Skin of body (tissue), 2 donors: ENCODE measurements around the gene LIMK2. TPM values are rescaled to one million over a fixed set of nuclear protein-coding genes. Genes with fewer than 3 reads are reported as not detected.
"Not testable (repeated sequence)": the region's sequence is repeated elsewhere in the genome, so short reads cannot be mapped to it uniquely, and the experiment has no call there.

Source experiments
- DNase-seq: peaks from one replicate; lab custom pipeline; 2025; lab: John Stamatoyannopoulos, UW
- total RNA-seq: library from RNA; depleted of rRNA; stranded (reverse); fragments of >200 nt; gene quantifications from one replicate; pipeline ENCODE4 v1.2.3, GENCODE V29; 2014

The LIMK2 gene
- total RNA-seq, 1 donor from 2014 or later: 72.7 TPM

DNA sequence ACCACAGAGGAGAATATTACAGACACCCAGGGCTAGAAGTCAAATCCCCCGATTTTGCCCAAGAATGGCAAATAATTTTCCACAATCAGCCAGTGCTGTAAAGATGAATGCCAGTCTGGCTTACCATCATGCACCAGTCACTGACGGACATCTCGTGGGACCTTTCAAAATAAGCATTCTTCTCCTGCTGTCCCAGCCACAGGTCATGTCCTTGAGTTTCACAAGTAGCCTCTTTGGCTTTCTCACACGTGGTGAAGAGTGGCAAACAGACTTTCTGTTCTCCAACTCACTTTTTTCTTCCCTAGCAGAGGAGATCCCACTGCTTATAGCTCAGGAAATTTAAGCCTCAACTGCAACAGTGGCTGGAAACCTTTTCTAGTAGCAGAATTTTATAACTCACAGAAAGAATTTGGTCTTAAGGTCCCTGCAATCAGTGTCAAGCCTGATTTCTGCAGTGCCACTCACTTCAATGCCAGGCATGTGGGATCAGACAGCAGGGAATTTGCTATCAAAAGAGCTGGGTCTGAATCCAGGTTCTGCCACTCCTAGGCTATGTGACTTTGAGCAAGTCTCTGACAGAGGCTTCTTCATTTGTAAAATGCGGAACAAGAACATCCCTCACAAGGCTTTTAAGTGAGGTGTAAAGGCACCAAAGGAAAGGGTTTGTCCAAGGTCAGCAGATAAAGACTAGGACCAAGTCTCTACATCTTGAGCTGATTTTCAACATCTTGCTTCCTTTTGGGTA lies 76.6 kb downstream of the LIMK2 start:
- DNase-seq: no peak

DNA sequence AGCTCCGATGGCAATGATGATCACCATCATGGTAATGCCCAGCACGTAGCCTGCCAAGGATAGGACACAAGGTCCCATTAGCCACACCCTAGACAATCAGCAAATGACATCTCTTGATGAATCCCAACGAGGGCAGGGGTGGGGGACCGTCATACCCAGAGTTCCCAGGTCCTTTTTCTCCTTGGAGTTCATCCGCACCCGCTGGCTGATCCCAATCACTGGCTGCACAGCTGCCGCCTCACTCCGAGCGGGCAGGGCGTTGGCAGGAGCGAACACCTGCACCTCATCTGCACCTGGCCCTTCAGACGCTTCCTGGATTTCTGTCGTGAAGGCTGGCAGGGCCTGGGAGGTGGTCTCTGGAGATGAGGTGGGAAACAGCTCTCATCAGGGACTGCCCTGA lies 77.2 kb downstream of the LIMK2 start:
- DNase-seq: no peak

DNA sequence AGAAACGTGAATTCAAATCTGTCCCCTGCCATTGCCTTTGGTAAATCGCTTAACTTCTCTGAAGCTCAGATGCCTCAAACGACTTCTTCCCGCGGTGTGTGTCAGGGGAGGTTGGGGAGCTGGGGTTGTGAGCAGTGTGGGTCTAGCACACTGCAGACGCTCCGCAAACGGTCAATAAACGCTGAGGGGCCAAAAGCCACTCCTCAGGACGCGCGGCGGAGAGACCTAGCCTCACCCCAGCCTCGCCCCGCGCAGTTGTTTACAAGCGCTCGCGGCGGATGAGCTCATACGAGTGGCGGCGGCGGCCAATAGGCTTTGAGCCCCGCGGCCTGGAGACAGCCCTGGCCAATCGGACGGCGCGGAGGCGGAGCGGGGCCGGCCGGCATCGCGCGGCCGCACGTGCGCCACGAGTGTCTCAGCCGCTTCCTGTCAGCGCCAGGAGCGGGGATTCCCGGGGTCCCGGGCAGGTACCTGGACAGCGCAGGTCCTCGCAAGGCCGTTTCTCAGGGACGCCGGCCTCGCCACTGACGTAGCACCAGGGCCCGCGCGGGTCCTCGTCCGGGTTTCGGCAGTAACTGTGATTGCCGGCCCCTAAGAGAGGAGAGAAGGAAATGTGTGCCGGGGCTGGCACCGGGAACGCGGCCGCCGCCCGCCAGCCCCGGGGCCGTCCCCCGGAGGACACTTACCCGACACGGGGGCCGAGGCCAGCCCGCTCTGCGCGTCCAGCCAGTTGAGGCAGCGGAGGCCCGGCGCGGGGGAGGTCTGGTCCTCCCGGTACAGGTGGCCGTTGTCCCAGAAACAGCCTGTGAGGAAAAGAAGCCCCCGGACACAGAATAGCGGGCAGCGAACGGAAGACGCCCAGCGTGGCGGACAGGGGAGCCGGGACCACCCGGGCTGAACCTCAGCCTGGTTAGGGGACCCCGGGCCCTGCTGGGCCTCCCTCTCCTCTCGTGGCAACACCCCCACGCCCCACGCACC lies 78.7 kb downstream of the LIMK2 start:
- DNase-seq: peak; percentile 88

DNA sequence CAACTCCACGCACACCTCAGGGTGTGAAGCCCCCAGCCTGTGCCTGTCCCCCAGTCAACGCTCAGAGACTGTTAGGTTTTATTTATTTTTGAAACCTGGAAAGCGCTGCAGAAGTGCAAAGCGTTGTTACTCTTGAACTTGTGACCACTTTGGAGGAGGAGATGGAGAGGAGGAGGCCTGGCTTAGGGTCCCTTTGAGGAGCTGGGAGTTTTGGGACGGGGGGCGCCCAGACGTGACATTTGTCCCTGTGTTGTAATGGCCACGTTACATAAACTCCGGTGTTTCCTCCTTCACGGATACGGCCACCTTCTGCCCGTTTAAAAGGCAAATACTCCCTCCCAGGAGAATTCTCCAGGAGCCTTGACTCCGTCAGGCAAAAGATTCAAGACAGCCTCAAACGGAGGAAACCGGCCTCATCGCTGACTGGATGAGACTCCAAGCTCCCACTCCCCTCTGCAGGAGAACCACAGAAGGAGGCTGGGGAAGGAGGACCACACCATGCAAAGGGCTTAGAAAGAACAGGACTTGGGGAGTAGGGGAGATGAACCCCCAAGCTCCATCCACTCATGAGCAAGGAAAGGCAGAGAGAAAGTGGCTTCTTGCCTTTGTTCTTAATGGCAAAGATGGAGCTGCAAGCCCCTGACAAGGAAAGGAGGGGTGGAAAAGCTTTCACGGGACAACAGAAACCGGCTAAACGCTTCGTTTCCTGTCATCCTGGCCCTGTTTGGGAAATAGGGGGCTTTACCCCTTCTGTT lies 79.6 kb downstream of the LIMK2 start:
- DNase-seq: no peak

DNA sequence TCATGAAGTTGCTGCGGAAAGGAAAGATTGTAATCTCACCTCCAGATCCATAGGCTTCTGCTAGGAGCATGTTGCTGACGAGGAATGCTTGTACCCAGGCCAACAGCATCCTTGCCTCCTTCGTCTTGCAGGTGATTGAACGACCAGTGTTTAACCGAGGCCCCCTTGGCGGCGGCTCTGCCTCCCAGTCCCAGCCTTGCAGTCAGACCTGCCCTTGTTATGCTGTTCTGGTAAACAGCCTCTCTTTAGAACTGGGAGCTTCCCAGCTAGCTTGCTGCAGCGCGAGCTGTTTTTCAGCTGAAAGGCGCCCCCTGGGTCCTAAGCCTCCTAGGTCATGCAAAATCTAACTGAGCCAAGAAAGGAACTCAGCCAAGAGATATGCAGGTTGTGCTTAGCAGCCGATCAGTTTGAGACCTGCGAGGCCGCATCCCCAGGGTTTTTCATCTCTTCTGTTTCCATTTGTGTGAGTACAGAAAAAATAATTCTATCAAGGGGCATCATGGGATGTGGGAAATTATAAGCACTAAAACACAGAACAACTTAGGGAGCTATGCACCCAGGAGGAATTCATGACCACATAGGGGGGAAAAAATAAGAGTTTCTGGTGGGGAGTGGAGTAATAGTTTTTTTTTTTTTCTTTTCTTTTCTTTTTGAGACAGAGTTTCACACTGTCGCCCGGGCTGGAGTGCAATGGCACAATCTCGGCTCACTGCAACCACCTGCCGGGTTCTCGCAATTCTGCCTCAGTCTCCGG lies 80.3 kb downstream of the LIMK2 start, which contains the start of gene PIK3IP1:
Gene PIK3IP1, minus strand, starts transcription at position 253 of the 754 bp plus-strand sequence. Its CDS starts 144 bp downstream, at position 109.
- DNase-seq: peak; percentile 67

DNA sequence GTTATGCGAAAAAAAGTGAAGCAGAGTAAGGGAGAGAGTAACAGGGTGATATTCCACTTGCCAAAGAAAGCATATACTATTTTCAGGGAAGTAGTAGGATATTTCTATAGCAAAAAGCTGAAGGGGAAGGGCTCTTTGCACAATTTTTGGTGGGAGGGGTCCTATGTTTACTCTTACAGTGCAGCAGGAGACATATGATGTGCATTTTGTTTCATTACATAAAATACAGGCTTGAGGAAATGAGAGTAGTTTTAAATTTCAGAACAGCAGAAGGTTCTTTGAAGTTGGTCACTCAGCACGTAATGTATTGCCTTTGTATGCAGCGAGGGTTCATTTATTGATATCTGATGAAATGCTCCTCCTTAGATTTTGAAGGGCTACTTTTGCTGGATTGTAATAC lies 83.3 kb downstream of the LIMK2 start:
- no peak for DNase-seq

DNA sequence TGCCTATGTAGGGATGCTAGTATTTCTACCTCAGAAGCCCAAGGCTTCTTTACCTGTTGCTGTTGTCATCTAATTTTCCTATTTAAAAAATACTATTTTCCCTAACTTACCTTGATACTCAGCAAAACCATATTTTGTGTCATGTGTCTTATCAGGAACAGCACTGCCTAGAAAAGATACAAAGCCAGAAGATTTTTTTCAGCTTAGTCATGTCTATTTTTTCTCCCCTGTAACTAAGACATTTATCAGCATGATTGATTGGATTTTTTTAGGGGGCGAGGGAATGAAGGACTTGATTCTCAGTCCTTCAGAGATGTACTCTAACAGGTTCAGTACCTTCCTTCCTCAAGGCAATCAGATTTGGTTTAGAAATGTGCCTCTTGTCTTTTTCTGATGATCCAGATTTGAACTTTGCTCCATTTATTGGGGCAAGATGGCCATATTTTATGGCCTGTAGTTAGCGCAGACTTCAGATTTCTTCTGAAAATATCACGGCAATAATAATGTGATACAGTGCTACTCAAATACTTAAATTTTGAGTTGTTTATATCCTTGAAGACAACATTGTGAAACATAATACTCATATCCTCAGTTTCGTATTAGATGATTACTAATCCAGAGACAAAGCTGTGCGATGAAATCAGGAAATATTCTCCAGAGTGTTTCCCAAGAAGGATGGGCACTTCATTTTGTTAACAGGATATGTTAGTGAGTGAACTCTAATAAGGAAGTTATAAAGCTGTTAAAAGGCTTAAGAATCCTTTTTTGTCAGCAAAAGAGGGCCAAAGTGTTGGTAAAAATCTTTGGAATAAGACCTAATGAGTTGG lies 83.9 kb downstream of the LIMK2 start:
- no peak for DNase-seq

DNA sequence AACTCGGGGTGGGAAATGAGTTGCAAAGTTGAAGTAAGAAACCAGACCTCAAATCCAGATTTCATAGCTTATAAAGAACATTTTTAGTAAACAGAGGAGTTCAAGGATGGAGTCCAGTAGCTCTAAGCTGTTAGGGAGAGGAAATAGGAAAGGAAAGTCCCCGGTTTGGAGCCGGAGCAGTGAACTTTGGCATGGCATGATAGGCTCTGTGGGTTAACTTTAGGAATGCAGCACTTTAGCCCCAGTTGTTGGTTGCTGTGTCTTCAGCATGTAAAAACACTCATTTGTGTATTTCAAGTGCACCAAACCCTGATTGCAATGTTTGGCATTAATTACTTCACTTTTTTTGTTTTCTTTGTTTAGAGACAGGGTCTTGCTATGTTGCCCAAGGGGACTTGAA lies 88.8 kb downstream of the LIMK2 start:
- DNase-seq: no peak

DNA sequence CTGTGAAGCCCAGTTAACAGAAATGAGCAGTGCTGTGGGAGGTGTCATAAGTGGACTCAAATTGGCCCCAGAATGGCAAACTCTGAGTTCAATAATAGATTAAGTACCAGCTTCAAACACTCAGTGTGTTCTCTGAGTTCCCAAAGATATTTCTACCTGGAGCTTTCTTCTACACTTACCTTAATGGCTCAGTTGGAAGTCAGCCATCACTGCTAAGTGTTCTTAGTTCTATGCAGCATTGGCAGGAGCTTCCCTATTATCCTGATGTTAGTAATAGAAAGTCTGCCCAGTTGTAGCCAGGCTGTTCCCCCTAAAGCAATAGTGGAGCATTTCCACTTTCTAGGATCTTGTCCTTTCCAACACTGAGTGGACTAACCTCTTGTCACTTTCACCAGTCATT lies 89.9 kb downstream of the LIMK2 start:
- DNase-seq: no peak

DNA sequence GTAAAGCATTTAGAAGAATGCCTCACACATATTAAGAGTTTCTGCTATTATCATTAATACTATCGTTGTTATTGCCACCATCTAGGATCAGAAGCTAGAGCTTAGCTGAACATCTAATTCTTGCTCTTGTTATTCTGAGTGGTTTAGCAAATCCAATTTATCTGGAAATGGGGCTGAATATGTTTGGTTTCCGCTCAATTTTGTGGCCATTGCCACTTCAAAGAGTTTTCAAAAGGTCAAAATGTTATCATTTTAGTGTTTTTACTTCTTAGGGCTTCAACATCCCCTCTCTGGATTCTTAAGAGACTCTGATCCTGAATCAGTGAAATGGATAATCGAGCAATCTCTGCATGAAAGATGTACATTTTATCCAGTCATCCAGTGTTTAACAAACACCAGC lies 90.4 kb downstream of the LIMK2 start:
- no peak for DNase-seq

DNA sequence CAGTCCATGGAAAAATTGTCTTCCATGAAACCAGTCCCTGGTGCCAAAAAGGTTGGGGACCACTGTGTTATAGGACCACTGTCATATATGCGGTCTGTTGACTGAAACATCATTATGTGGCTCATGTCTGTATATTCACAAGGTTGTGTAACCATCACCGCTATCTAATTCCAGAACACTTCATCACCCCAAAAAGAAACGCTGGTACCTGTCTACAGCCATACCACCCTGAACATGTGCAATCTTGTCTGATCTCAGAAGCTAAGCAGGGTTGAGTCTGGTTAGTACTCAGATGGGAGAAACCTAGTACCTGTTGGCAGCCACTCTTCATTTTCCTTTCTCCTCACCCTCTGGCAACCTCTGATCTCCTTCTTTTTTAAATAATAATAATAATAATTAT lies 93.1 kb downstream of the LIMK2 start:
- DNase-seq: no peak

DNA sequence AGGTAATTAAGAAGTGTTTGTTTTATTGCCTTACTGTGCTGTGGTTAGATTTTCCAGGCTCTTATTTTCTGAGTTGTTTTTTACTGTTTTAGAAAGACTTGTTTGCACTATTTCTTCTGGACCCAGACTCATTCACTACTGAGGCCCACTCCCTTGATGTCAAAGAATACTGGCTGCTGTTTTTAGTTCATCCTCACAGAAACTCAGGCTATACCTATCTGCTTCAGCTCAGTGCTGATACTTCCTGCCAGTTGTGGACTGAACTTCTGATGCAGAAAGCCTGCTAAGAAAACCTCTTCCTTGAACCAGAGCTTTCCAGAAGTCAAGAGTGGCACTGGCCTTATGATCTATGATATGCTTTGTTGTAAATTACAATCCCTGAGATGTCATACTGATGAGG lies 96.1 kb downstream of the LIMK2 start:
- no peak for DNase-seq

DNA sequence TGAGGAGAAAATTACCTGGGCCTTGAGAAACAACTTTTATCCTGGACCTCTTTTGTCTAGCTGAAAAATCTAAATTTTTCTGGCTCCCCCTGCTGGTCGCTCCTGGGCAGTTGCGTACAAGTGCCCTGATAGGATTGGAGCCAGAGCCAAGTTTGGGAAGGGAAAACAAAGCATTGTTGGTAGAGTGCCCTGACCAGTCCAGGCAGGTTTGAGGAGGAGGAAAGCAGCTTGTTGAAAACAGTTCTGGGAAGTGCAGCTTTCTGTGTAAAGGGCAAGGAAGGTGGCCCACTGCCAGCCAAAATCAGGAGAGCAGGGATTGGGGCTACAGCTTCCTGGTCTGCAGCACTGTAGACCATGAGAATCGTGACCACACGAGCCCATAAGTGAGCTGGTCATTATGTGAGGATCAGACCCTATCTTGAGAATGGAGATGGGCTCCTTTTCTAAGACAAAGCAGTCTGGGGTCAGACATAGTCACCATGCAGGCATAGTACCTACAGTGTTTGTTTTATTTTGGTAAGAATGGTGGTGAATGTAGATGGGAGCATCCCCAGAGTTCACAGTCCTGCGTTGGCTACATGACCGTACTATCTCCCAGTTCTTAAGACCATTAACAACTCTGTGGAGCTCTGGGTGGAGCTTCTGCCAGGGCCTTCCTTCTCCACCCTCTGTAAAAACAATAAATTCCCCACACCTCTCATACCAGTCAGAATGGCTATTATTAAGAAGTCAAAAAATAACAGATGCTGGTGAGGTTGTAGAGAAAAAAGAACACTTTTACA lies 101.5 kb downstream of the LIMK2 start:
- DNase-seq: peak; percentile 19

DNA sequence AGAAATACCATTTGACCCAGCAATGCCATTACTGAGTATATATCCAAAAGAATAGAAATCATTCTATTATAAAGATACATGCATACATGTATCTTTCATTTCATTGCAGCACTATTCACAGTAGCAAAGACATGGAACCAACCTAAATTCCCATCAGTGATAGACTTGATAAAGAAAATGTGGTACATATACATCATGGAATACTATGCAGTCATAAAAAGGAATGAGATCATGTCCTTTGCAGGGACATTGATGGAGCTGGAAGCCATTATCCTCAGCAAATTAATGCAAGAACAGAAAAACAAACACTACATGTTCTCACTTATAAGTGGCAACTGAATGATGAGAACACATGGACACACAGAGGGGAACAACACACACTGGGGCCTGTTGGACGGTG lies 102.1 kb downstream of the LIMK2 start:
- DNase-seq: not testable (repeated sequence)

DNA sequence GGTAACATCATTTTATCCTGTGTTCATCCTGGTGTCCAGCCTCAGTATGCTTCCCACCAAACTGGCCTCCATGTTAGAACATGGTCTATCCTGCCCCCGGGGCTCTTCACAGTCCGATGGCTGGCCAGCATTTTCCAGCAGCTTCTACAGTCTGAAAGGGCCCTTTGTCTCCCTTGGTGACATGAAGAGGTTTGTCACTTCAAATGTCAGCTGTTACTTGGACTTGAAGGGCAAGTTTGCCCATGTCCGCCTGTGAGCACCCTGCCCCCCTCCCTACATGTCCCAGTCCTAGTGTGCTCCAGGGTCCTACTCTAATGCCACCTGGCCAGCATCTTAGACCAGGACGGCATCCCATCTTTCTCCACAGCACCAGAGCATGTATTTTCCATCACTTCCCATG lies 109.3 kb downstream of the LIMK2 start:
- no peak for DNase-seq

DNA sequence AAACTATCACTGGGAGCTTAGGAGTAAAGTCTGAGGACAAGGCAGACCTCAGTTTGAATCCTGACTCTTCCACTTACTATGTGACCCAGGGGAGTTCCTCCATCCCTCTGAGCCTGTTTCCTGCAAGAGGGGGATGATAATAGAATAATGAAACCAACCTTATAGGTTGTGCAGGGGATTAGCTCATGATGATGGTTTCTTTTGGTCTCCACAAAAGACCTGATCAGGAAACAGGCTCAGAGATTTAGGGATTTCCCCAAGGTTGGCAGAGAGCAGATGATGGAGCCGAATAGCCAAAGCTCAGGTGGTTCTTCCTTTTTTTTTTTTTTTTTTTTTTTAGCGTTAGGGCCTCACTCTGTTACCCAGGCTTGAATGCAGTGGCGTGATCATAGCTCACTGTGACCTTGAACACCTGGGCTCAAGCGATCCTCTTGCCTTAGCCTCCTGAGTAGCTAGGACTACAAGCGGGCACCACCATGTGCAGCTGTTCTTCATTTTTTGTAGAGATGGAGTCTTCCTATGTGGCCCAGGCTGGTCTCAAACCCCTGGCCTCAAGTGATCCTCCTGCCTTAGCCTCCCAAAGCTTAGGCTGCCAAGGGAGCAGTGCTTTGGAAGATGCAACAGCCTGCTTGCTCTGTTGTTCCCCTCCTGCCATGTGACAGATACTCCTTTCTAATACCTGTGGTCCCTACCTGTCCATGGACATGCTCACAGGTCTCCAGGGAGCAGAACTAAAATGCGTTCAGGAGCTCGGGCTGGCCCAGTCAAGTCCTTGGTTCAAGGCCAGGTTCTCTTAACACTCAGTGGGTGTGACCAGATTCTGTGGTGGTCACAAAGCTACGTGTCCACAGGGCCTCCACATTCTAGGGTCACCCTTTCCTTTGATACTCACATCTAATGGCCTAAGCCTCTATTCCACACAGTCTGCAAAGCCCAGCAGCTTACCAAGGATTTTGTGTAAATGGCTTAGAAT lies 111.8 kb downstream of the LIMK2 start:
- DNase-seq: no peak

DNA sequence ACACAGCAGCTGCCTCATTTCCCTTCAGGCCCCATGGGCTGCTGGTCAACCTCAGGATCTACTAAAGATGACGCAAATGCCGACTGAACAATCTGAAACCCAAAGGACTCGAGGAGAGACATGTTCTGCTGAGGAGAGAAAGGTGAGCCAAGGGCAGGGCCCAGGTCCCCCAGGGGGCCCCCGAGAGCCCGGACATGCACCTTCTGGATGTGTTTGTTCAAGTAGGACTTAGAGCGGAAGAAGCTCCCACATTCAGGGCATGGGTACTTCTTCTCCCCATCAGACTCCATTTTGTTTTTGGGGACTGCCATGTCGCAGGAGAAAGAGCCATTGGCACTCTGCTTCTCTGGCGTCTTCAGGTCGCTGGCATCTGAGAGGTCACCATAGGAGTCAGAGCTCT lies 114.8 kb downstream of the LIMK2 start:
- no peak for DNase-seq
